HG03095 (cell line): ENCODE measurements around the gene GYG1.
"Not testable (repeated sequence)": the region's sequence is repeated elsewhere in the genome, so short reads cannot be mapped to it uniquely, and the experiment has no call there.

ENCODE experiments used
- ATAC-seq: cut with Tn5 transposase; IDR thresholded peaks from one replicate; pipeline ENCODE4 v1.9.1; 2021; ENCODE audit warnings: moderate library complexity; ENCODE audit not compliant: unreplicated experiment

Gene GYG1

DNA sequence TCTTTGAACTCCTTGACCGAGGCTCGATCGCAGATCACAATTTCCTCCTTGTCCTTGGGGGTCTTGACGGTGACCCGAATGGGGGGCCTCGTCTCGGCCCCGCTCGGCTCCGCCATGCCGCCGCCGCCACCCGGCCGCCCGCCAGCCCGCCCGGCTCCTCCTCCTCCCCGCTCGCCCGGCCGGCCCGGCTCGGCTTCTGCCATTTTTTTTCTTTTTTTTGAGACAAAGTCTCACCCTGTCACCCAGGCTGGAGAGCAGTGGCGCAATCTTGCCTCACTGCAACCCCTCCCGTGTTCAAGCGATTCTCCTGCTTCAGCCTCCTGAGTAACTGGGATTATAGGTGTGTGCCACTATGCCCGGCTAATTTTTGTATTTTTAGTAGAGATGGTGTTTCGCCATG lies 3.8 kb upstream of the GYG1 start:
- ATAC-seq: not testable (repeated sequence)

DNA sequence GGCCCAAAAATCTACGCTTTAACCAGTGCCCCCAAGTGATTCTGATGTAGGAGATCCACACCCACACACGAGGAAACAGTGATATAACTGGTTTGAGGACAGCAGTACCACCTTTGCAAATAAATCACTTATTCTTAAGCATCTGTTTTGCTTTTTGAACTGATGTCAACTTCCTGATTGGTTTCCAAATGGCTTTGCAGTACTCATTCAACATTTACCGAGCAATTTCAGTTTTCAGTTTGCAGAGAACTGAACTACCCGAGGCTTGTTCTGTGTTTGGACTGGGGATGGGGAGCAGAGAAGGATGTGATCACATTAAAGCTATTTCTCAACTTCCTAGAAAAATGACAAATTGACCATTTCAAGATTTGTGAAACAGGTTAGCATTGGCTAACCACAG lies 1.1 kb upstream of the GYG1 start:
- peak; percentile 37 for ATAC-seq

GRCh38 chr3:148992027-148992634 lies 791 bp downstream of the GYG1 start:
- ATAC-seq: peak; percentile 29

- no peak for ATAC-seq
Measured at GRCh38 chr3:148992635-148993255, 1.4 kb downstream of the GYG1 start.

GRCh38 chr3:148997623-148998022 lies 6.3 kb downstream of the GYG1 start:
- no peak for ATAC-seq

GRCh38 chr3:148998297-148998696 lies 7.0 kb downstream of the GYG1 start:
- ATAC-seq: no peak

DNA sequence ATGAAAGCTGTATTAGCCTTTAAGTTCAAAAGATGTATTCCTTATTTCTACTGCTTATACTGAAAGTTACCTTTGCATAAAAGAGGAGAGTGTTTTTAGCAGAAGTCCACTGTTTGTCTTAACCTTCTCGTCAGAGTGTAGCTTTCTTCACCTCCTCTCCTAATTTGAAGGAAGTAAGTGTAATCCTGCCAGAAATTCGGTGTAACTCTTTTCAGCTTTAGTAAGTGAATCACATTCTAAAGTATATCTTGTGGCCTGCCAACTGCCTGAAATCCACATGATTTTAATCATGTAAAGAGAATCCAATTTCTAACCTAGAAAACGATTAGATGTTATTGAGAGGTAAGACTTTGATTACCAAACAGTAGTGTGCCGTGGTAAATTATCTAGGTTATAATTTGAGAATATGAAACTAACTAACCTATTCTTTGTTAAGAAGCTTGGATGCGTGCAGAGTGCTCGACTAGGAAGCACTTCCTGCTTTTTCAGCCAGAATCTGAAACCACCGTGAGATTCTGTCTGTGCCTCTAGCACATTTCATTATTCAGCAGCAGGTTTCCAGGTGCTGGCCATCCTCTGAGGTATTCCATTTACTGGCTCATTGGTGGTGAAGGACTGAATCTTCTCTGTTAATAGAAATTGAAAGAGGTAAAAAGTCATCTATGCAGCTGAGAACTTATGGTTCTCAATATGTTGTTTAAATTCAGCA lies 7.5 kb downstream of the GYG1 start:
- peak; percentile 32 for ATAC-seq

DNA sequence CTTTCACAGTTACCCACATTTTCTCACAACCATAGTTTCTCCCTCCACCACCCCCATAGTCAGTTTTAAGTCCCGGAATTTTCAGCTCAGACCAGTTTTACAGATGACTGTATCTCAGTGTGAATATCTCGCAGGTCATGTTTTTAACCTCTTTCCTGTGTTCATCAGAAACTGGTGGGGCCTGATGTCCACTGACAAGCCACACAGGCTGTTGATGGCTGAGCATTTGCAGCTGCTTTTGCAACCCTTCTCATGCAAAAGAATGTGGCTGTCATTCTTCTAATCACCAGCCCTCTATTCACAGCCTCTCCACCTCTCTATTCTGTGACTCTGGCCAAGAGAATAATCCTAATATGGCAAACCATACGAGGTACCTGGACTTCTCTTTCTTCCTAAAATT lies 8.5 kb downstream of the GYG1 start:
- ATAC-seq: peak; percentile 48

DNA sequence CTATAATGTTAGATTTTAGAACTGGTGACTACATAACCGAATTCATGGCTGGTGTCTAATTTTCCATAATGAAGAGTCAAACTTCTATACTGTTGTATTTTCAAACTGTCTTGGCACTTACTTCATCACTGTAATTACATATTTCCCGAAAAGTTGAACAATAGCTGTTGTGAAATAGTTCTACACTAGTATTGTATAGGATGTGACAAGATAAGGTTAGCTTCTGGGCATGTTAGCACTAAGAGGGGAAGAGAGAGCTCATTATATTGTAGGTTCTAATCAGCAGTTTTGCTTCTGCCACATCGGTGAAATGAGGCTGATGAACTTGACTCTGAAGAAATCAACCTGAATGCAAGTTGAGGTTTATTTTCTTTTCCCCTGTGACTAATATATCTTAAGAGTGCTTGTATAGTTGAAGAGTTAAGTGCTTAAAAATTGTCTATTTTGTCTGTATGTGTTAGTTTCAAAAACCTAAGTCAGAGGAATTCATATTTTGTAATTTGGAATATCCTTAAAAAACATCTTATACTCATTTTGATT lies 8.9 kb downstream of the GYG1 start:
- no peak for ATAC-seq

- ATAC-seq: no peak
Measured at GRCh38 chr3:149001727-149002126, 10.4 kb downstream of the GYG1 start.

GRCh38 chr3:149003653-149004305 lies 12.4 kb downstream of the GYG1 start:
- ATAC-seq: peak; percentile 79

DNA sequence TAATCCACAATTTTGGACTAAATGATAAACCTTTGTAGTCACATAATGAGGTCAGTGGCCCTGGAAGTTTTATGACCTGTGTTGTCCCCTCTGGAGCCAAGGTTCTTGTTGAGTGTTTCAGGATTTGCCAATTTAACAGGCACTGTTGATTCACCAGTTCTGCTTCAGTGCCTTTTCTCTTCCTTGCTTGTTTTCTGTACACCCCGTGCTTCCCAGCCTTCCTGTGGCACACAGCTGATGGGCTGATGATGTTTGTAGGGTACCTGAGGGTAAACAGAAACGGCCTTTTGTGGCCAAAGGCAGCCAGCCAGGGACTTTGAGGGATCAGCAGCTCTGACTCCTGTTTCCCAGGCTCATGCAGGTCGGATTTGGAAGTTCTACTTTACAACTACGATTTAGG lies 13.3 kb downstream of the GYG1 start:
- no peak for ATAC-seq

GRCh38 chr3:149005416-149005815 lies 14.1 kb downstream of the GYG1 start:
- ATAC-seq: no peak

- no peak for ATAC-seq
Measured at GRCh38 chr3:149007567-149008257, 16.4 kb downstream of the GYG1 start.

DNA sequence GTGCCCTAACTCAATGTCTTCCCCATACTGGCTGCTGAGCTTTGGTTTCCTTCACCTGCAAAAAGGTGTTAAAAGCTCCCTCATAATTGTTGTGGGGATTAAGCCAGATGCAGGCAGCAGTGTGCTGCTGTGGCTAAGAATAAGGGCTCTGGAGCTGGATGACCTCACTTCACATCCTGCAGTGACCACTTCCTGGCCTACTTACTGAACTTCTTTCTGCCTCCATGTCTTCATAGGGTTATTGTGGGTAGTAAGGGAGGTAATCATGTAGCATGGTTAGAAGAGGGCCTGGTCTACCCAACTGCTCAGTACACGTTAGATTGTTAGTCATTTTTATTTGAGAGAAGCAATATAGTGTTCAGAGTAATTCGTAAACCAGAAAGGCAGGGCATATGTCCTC lies 18.4 kb downstream of the GYG1 start:
- ATAC-seq: peak; percentile 81

- no peak for ATAC-seq
Measured at GRCh38 chr3:149010504-149010951, 19.2 kb downstream of the GYG1 start.

- ATAC-seq: no peak
Measured at GRCh38 chr3:149010966-149011365, 19.6 kb downstream of the GYG1 start.

GRCh38 chr3:149011676-149012075 lies 20.3 kb downstream of the GYG1 start:
- no peak for ATAC-seq

GRCh38 chr3:149013726-149014125 lies 22.4 kb downstream of the GYG1 start:
- ATAC-seq: no peak

GRCh38 chr3:149015393-149015792 lies 24.1 kb downstream of the GYG1 start:
- ATAC-seq: no peak

- ATAC-seq: no peak
Measured at GRCh38 chr3:149016242-149016641, 24.9 kb downstream of the GYG1 start.
